Mucosa of gallbladder (tissue), 1 donor: ENCODE measurements around the gene RTP4. TPM values are rescaled to one million over a fixed set of nuclear protein-coding genes. Genes with fewer than 3 reads are reported as not detected.
A peak's percentile ranks its signal among the peaks of the same experiment; 100 is the strongest.

Experiments used
- DNase-seq: peaks from one replicate; pipeline ENCODE4 v3.0.0-alpha.2; 2020; ENCODE audit warnings: low spot score
- total RNA-seq: library from RNA; stranded (reverse); gene quantifications from one replicate; pipeline ENCODE4 v1.2.1, GENCODE V29; 2021
- donor health status: DM: no; HTN: no; CAD: no.

The RTP4 gene, protein sequence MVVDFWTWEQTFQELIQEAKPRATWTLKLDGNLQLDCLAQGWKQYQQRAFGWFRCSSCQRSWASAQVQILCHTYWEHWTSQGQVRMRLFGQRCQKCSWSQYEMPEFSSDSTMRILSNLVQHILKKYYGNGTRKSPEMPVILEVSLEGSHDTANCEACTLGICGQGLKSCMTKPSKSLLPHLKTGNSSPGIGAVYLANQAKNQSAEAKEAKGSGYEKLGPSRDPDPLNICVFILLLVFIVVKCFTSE
- 5.4 TPM for total RNA-seq

DNA sequence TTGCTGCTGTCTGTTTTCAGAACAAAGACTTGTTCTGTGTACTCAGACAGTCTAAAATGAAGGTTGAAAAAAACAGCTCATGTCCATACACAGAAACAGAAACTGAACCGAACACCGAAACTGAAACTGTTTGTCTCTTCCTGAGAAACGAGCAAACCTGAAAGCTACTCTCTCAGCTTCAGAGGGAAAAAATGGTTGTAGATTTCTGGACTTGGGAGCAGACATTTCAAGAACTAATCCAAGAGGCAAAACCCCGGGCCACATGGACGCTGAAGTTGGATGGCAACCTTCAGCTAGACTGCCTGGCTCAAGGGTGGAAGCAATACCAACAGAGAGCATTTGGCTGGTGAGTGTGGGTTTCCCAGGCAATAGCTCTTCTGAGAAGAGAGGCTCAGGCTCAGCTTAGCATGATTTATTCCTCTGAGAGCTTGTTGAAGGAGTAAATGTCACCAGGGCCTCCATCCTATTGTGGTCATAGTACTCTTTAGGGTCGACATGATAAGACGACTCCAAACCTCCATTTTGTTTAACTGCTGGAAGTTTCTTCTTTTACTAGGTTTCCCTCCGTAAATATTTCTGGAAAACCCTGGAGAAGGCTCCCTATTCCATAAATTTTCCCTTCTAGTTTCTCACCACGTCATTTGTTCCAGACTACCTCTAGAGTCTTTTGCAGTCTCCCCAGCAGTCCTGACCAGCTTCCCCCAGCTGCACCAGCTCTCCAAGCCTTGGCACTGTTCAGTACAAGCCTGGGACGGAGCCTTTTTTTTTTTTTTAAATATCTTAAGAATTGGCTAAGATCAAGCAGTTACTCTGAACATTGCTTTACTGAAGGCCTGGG lies at the start of gene RTP4:
TSS of gene RTP4 (plus strand) at position 135 of the 838 bp plus-strand sequence. CDS start at position 192, 57 bp downstream.
- peak; percentile 43 for DNase-seq

- peak; percentile 59 for DNase-seq
Observed at GRCh38 chr3:187318819-187319616, 49.2 kb upstream of the RTP4 start.

DNA sequence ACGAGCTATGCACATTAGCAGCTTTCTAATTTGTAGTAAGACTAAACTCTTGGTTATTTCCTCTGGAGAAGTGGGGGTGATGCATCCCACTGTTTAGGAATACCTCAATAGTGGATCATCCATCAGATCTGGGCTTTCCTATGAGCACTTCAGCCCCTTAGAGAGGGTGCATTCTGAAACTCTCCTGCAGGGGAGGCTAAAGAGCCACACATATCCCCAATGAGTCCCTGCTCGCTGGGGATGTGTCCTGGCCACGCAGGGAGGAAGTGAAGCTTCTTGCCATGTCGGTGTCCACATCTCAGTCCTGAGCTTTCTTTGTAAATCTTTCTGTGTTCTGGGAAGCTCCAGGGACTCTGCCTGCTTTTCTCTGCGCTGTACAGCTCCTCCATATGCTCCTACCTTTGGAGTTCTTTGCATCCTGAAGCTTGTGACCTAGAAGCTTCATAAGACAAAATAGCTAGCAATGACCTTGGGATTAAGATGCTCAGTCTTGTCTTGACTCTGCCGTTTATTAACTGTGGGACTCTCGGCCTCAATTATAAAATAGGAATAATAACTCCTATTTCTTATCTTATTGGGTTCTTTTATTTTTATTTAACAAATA lies 48.4 kb upstream of the RTP4 start:
- DNase-seq: peak; percentile 80

DNA sequence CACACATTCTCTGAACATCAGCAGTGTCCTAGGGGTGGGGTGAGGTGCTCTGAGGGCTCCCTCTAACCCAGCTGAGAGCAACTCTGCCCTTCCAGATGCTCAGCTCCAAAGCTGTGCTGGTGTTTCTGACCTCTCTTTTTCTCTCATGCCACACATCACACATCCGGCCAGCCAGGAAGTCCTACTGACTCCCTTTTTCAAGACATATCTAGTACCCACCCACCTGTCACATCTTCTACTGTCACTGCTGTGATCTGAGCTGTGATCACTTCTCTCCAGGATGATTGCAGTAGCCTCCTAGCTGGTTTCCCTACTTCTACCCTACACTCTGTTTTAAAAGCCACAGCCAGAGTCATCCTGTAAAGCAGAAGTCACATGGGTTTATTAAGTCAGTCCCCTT lies 46.4 kb upstream of the RTP4 start:
- DNase-seq: no peak

DNA sequence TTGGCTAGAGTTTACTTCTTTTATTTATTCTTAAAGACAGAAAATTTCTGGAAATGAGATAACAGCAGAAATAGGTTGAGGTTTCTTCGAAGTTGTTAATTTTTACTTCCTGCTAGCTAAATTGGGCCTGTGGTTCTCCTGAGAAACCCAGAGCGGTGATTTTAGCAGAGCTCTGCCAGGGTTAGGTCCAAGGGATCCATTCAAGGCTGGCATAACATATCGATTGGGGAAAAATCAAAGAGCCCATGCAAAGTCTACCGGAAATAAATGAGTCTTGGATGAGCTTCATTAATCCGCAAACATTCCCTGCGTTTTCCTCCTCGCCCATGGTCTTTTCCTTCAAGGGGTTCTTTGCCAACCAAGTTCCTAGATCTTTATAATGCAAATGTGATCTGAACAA lies 45.9 kb upstream of the RTP4 start:
- DNase-seq: no peak

- DNase-seq: no peak
Observed at GRCh38 chr3:187323091-187323490, 45.1 kb upstream of the RTP4 start.

GRCh38 chr3:187325632-187326031 lies 42.6 kb upstream of the RTP4 start:
- DNase-seq: no peak

- DNase-seq: no peak
Observed at GRCh38 chr3:187327845-187328244, 40.3 kb upstream of the RTP4 start.

GRCh38 chr3:187328691-187329090 lies 39.5 kb upstream of the RTP4 start:
- DNase-seq: no peak

GRCh38 chr3:187334904-187335303 lies 33.3 kb upstream of the RTP4 start:
- no peak for DNase-seq

DNA sequence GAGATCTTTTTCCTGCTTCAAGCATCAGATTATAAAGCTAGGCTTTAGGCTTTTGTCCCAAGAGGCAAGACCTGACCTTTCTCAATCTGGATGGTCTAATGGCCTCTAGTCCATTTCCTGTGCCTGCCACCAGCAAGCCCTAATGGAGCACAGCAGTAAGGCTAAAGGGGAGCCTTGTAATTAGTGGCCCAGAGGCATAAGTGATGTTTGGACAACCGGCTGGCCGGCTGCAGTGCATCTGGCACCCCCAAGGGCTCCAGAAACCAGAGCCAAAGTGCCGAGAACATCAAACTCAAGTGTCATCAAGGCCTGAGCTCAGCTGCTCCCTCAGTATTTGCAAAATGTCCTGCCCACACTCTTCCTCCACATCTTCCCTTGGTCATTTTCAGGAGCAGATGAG lies 31.9 kb upstream of the RTP4 start:
- no peak for DNase-seq

DNA sequence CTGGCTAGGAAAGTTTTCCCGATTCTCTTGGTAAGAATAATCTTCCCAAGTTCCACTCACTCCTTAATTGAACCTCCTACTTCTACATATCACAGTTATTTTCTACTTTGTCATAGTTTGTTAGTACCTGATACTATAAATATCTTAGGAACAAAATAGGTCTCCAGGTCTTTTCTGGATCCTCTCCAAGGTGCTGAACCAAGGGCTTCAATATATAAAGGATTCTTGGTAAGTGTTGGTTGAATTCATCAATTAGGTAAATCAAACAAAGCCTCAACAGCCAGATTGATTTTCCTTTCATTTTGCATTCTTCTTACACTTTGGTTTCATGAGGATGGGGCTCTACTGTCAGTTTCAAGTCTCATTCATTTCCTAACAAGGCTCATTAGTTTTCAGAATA lies 27.6 kb upstream of the RTP4 start:
- no peak for DNase-seq

DNA sequence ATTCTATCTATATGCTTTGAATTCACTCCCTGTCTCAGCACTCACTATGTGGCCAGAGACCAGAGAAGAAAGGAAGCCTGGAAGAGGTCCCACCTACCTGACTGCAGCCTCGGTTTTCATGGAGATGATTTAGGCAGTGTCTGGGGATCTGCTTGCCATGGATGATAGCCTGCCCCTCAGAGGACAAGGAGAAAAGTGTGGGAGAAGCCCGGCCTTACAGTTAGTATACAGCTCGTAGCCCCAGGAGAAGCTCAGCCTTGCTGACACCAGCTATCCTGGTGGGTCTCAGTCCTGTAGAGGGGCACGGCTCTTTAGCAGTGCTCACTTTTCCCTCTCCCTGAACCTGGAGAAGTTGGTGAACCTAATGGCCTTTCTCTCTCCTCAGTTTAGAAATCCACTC lies 25.9 kb upstream of the RTP4 start:
- DNase-seq: no peak

- DNase-seq: no peak
Observed at GRCh38 chr3:187343670-187344069, 24.5 kb upstream of the RTP4 start.

DNA sequence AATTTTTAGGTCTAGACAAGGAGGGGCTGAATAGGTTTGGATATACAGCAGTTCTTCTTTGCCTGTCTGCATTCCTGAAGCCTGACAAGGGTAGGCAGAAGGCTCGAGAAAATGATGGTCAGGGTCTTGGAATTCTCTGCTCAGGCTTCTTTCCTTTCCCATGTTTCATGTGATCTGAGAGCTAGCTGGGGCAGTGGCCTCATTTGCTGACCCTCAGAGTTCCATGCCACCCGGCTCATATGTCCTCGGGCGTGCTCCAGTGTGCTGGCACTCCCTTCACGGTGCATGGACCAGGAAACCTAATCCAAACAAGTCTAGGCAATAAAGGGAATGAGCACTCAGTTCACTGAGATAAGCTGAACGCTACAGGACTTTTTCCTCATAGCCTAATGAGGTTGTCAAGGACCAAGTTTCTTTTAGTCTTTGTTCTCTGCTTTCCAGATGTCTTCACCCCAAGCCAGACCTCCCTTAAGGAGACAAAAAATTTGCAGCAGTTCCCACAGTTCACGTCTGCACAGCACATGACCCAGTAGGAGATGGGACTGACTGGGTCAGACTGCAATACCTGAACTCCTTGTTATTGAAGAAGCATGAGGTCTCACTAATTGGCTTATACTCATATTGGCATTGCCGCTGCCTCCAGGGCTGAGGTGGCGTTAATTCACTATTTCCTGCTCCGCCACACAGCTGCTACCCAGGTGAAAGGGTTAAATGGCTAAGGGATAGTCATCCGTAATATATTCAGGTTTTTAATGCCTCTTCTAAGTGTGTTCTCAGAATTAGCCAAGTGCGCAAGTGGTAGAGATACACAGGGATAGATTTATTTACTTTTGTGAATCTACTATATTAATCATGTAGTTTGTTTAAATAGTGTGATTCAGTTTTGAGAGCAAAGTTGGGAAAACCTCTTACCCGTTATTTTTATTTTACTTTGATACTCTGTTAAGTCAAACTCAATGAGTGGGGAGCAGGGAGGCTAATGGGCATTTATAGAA lies 15.3 kb upstream of the RTP4 start:
- DNase-seq: no peak

DNA sequence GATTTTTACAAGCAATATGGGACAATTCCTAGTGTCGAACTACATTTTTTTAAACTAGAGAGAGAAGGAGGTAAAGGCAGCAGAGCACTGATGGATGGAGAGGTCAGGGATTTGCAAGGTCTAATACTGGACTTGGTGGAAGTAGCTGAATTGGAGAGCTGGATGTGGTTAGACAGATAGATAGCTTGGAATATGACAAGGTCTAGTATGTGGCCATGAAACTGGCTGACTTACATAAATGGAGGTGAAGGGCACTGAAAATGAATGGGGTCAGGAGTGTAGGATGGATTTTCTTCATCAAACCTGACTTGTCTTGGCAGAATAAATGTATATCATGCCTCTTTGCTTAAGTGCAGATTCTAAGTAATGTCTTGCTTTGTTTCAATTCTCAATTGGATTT lies 10.1 kb upstream of the RTP4 start:
- no peak for DNase-seq

DNA sequence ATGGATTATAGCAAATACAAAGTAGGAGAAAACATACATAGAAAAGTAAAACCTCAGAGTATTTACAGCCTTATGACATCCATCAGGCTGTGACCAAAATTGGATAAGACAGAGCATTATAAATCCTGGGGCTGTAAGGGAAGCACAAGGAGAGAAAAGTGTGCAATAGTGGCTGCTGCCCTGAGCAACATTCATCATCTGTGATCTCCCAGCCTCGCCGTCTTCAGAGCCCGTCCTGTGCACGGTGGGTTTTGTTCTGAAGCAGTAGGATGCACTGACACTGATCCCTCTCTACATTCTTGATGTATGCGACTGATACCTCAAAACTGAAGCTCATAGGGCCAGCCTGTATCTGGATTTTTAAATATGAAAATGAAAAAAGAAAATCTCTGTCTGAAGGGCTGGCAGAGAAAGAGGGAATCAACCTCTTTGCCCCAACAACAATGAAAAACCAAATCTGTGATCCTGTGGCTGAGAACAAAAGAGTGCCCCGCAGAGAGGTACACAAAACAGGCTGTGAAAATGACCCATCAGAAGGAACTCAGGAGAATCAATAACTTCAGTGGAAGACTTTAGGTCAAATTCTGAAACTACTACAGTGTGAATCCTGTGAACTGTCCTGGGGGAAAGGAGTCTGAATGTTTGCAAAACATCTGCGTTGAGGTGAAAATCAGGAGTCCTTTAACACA lies 8.2 kb upstream of the RTP4 start:
- DNase-seq: no peak

DNA sequence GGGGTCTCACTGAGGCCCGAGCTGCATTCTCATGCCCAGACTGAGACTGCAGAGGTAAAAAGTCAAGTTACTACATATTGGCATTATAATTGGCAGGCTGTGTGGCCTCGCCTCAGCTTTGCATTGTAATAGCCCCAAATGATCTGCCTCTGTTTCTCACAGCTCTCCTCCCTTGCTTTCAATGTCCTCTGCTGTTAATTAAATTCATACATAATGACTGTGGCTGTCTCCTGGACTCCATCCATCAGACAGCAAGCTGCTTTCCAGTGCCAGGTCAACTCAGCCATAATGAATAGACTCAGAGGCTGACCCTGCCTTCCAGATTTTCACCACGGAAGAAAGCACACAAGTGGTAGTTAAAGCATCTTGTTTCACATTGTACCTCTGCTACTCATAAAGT lies 7.6 kb upstream of the RTP4 start:
- no peak for DNase-seq

DNA sequence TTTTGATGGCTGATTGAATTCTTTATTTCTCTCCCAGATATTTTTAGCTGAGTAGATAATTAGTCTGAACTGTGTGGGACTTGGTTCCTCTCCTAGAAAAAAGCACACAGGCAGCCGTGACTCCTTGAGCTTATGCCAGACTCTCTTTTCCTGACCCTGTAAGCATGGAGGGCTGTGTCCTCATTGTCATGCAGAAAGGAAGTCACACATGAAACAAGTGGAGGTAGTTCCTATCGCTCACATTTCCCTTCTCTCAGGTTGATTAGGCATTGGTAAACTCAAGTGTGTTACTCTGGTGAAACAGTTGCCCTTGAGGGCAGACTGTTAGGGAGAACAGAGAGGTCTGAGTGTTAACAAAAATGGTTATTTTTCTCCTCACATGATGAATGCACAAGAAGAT lies 6.3 kb upstream of the RTP4 start:
- DNase-seq: no peak

- no peak for DNase-seq
Observed at GRCh38 chr3:187367561-187368103, 553 bp upstream of the RTP4 start.
